Stimulated activated effector memory CD8-positive, alpha-beta T cell treated with anti-CD3 and anti-CD28 coated beads, Interleukin-12 subunit alpha, Interleukin-12 subunit beta, amount 100 ng/mL, for 72 hours (primary cell): ENCODE results near the gene ARHGAP32.
A peak's percentile ranks its signal among the peaks of the same experiment; 100 is the strongest.

ENCODE experiments used
- ATAC-seq: fragments of 150-1000 bp; cut with Tn5 transposase; 2 replicates; pipeline ENCODE4 v1.10.0; 2021
- DNase-seq, 2 donors: peaks; one replicate each; pipeline ENCODE4 v3.0.0; 2021 to 2022; ENCODE audit warnings: low spot score in 2 of 2
- H3K27ac Mint-ChIP-seq: one replicate; pipeline ENCODE4 v1.8.0; 2022; ENCODE audit warnings: mild to moderate bottlenecking, mixed read lengths
- H3K36me3 Mint-ChIP-seq: one replicate; pipeline ENCODE4 v1.8.0; 2022; ENCODE audit warnings: mild to moderate bottlenecking, mixed read lengths
- H3K4me1 Mint-ChIP-seq: one replicate; pipeline ENCODE4 v1.8.0; 2022; ENCODE audit warnings: mixed read lengths
- H3K4me3 Mint-ChIP-seq: one replicate; pipeline ENCODE4 v1.8.0; 2022; ENCODE audit warnings: mild to moderate bottlenecking, mixed read lengths
- H3K9me3 Mint-ChIP-seq: one replicate; pipeline ENCODE4 v1.8.0; 2022; ENCODE audit warnings: mixed read lengths

ARHGAP32 gene

DNA sequence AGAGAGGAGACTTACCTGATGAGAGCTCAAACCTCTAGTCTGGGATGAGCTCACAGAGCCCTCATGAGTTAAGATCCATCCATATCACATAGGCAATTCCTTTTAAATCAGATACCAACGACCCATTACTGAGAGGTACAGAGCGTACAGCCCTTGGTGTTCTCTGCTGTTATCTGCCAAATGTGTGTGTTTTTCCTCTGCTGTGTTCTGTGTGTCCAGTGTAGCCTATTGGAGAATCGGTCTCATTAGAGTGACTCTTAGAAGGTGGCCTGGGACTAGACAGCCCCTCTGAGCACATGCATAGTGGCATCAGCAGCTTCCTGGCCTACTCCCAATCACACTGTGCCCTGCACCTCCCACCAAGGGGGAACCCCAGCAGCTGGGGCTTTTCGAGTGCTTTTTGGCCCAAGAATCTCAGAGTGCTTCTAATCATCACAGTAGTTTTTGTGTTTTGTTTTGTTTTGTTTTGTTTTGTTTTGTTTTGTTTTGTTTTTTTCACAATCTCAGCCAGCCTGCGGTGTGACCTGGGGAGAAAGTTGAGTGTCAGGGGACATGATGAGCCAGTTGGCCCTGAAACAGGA lies 274.9 kb downstream of the ARHGAP32 start:
- Mint-ChIP-seq H3K4me3 (no peak overlapping the region), H3K9me3 (no peaks in the 10 kb centered on the region), H3K27ac (peak overlapping the region; percentile 76), H3K4me1 (no peaks in the 10 kb centered on the region), H3K36me3 (no peaks in the 10 kb centered on the region)
- no peak for ATAC-seq
- DNase-seq = no peak

DNA sequence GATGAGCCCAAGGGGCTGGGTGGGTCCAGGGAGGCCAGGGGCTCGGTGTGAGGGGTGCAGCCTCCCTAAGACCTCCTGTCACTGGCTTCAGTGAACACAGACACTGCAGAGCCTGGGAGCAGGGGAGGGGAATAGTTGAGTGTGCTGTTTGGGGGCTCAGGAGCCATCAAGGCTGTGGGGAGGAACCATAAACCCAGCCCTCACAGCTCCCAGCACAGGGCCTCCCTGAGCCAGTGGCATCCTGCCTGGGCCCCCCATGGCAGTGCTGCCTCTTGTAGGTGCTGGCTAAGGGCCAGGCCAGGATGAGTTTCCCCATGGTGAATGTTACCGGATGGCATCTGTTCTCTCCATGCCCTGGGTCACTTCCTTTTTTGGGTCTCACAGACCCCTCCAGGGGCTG lies 275.4 kb downstream of the ARHGAP32 start:
- H3K9me3 Mint-ChIP-seq = no peaks in the 10 kb centered on the region
- H3K27ac Mint-ChIP-seq = peak overlapping the region; percentile 76
- no peak overlapping the region for H3K4me3 Mint-ChIP-seq
- H3K4me1 Mint-ChIP-seq = no peaks in the 10 kb centered on the region
- DNase-seq (no peak), ATAC-seq (no peak)
- no peaks in the 10 kb centered on the region for H3K36me3 Mint-ChIP-seq

- DNase-seq (no peak), ATAC-seq (no peak)
- H3K4me1 Mint-ChIP-seq = no peaks in the 10 kb centered on the region
- H3K9me3 Mint-ChIP-seq = no peaks in the 10 kb centered on the region
- peak overlapping the region; percentile 76 for H3K27ac Mint-ChIP-seq
- H3K4me3 Mint-ChIP-seq = no peak overlapping the region
- no peaks in the 10 kb centered on the region for H3K36me3 Mint-ChIP-seq
Observed at GRCh38 chr11:128916037-128916572, 276.0 kb downstream of the ARHGAP32 start.

DNA sequence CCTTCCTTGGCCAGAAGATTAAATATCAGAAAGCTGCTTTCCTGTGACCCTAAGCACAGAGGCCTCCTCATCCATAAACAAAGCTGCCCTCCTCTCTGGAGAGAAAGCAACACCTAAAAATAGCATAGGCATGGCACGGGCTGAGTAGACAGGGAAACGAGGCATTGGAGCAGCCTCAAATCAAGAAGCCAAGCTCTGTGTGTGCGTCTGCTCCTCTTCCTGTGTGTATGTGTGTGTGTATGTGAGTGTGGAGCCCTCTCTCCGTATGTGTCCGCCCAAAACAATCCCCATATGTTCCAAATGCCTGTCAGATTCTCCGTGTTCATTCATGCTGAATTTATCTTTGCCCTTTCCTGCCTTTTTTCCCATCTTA lies 277.0 kb downstream of the ARHGAP32 start:
- no peak for DNase-seq
- Mint-ChIP-seq H3K9me3 (no peaks in the 10 kb centered on the region), H3K27ac (no peak overlapping the region), H3K4me1 (no peaks in the 10 kb centered on the region), H3K4me3 (no peak overlapping the region), H3K36me3 (no peaks in the 10 kb centered on the region)
- no peak for ATAC-seq
